HG03558 (cell line): ENCODE measurements around the gene KCNJ6.
"Not testable (repeated sequence)": the region's sequence is repeated elsewhere in the genome, so short reads cannot be mapped to it uniquely, and the experiment has no call there.

Experiments
- ATAC-seq: cut with Tn5 transposase; IDR thresholded peaks from one replicate; pipeline ENCODE4 v1.9.1; 2021; ENCODE audit warnings: moderate number of reproducible peaks; ENCODE audit not compliant: unreplicated experiment; ENCODE audit errors: extremely low read depth

The KCNJ6 gene

DNA sequence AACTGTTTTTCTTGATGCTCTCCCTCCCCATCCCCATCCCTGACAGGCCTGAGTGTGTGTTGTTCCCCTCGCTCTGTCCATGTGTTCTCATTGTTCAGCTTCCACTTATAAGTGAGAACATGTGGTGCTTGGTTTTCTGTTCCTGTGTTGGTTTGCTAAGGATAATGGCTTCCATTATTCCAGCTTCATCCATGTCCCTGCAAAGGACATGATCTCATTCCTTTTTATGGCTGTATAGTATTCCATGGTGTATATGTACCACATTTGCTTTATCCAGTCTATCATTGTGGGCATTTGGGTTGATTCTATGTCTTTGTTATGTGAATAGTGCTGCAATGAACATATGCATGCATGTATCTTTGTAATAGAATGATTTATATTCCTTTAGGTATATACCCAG lies 254.0 kb downstream of the KCNJ6 start:
- not testable (repeated sequence) for ATAC-seq

GRCh38 chr21:37660709-37661108 lies 255.5 kb downstream of the KCNJ6 start:
- ATAC-seq = no peak

DNA sequence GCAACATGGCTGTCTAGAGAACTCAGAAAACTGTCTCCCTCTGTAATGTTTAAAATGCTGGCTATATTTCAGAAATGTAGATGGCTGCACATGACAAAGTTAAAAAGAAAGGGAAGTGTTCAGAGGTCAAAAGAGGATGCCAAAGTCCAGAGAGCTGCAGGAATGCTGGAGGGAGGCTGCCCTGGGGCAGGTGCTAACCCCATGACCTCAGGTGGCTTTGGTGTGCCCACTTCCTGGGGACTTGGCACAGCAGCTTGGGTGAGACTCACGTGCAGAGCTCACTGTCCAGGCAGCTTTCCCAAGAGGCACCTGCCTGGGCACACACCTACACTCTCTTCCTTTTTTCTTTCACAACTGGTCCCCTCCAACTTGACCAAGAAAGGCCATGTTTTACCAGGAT lies 256.4 kb downstream of the KCNJ6 start:
- no peak for ATAC-seq

DNA sequence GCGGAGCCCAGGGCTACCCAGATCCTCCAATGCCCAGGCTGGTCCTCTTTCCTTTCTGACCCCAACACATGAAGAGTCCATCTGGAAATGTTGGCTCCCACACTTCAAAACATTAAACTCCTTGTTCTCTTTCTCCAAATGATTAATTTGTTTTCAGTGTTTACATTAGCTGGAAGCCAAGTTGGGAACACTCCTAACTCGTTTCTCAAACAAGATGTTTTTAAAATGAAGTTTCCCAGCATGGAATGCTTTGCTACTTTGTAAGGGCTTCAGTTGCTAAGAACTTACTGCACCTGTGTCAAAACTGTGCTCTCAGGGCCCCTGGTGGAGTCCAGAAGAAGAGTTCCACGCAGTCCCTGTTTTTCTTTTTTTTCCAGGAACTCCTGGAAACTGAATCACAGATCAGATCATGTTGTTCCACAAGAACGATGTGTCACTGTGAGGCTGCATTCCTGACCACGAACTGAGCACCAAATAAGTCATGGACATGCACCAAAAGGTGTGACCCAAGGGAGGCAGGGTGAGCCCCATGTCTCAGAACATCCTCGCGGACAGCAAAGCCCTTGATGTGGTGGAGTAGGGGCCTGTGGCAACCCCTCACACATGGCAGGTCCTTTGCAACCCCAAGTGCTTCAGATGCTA lies 257.3 kb downstream of the KCNJ6 start:
- no peak for ATAC-seq

DNA sequence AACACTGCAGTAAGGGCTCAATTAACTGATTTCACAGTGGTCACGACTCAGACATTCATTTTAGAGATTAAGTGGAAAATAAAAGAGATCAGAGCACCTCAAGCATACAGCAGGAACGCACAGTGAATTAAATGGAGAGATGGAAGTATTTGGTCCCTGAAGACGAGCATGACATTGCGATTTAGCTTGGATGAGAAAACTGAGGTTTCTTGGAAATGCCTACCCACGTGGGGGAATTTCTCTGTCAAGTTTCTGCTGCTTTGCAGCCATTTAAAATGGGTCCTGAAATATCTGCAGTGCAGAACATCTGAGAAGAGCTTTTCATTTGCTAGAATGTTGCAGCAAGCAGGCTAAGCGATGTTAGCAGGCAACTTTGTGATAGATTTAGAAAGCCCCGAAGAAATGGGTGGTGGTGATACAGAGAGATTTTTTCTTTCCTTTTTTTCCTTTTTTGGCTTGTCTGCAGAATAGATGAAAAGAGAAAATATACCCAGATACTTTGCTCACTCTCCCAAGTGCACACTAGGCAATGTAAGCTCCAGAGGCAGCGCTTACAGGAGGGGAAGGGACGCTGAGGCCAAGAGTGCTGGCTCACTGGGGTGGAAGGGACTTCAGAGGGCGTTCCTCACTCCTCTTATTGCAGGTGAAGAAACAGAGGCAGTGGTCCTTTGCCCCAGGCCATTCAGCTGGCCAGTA lies 258.0 kb downstream of the KCNJ6 start:
- ATAC-seq = no peak

DNA sequence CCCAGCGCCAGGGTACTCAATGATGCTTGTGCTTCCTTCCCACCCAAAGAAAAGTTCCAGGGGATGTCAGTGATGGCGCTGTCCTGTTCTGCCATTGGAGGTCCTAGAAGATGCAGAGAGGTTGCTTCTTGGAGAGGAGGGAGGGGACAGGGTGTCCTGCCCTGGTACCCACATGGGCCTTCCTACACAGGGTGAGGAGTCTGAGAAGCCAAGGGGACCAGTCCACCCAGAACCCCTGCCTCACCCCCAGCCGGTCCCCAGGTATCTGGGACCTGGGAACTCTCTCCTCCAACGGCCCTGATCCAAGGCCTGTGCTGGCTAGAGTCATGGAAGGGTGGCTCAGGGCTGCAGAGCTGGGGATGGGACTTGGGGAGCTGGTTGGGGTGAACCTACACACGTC lies 259.4 kb downstream of the KCNJ6 start:
- ATAC-seq = no peak

DNA sequence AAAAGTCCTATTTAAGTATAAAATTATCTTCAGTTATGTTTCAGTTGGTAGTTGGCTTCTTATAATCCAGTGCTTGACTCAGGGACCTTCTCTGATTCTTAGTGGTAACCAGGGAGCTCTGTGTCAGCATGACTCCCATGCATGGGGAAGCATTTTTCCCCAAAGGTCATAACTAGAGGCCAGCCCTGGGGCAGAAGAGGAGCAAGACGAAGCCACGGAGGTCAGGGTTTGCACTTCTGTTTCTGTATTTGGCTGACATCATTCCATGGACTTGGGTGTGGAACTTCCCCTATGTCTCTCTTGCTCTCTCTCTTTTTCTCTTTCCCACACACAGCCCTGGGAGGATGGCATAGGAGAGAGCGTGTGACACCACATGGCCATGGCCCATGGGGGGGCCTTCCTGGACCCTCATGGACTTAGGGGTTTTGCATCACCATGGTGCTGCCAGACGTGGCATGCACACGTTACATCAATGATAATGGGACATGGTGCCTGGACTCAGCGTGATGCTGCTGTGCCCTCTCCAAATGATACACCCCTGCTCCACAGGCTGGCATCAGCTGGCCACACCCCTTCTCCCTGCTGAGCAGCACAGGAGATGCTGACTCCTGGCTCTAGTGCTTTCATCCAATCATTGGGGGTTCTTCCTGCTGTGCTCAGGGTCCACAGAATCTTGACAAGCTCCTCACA lies 260.5 kb downstream of the KCNJ6 start:
- ATAC-seq = no peak

- ATAC-seq = no peak
Measured at GRCh38 chr21:37654596-37654995, 261.7 kb downstream of the KCNJ6 start.

- ATAC-seq = no peak
Measured at GRCh38 chr21:37653201-37653600, 263.1 kb downstream of the KCNJ6 start.

- ATAC-seq = no peak
Measured at GRCh38 chr21:37647781-37648180, 268.5 kb downstream of the KCNJ6 start.

GRCh38 chr21:37646761-37647160 lies 269.5 kb downstream of the KCNJ6 start:
- not testable (repeated sequence) for ATAC-seq

DNA sequence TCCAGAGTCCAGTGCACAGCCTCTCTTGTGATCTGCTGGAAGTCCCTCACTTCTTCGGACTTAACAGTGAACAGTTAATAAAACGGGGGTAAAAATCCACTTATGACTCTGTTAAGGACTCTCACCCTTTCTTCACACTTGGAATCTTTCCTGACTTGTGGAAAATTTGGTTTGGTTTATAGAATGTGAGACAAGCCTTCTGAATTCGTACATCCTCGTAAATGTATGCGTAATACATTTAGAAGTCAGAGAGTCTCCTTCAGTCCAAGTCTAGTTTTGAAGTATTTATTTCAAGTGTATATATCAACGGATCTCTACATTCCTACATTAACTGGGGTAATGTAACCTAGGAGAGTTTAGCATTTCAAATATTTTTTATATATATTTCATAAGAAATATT lies 270.4 kb downstream of the KCNJ6 start:
- ATAC-seq = no peak

GRCh38 chr21:37644636-37645035 lies 271.6 kb downstream of the KCNJ6 start:
- ATAC-seq = no peak

- ATAC-seq = not testable (repeated sequence)
Measured at GRCh38 chr21:37643862-37644261, 272.4 kb downstream of the KCNJ6 start.

DNA sequence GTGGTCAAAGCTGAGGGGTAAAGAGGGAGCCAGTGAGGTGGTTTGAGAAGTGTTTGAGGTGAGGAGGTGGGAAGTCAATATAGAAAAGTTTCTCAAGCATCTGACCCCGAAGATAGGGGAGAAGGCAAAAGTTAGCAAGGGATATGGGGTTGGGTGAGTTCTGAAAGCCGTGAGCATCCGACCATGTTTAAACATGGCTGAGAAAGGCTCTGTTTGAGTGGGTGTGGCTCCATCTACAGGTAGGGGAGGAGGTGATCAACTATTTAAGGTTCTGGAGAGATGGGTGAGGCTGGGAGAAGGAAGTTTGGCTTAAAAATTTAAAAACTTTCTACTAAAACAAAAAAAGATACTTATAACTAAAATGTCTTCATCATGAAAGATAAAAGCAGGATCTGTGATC lies 273.8 kb downstream of the KCNJ6 start:
- no peak for ATAC-seq

DNA sequence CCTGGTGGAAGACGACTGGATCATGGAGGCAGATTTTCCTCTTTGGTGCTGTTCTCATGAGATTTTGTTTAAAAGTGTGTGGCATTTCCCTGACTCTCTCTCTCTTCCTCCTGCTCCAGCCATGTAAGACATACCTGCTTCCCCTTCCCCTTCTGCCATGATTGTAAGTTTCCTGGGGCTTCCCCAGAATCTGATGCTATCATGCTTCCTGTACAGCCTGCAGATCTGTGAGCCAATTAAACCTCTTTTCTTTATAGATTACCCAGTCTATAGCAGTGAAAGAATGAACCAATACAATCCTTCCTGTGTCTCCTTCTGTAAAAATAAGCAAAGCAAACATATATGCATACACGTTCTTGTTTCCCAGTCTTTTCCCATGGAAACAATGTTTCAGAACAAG lies 276.5 kb downstream of the KCNJ6 start:
- no peak for ATAC-seq

DNA sequence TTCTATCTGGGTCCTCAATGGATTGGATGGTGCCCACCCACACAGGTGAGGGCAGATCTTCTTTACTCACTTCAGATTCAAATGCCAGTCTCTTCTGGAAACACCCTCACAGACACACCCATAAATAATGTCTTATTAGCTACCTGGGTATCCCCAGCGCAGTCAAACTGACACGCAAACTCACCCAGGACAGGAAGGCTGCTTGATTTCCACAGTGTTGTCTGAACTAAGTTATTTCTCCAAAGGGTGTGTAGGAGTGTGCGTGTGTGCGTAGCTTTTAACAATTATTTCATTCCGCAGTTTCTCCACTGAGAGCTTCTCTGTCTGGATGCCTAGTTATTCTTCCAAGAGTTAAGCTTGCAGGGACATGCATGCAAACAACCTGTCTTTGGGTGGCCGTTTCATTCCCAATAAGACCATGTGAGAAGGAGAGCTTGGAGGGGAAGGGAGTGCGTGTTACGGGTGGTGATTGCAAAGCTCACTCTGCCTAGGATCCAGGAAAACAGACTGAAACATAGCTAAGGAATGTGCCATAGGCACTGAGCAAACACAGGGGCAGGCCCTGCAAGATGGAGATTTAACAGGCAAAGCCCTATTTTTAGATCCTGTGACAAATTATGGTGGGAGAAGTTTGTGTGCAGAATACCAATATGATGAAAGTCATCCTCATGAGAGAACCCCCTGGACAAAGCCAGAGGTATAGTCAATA lies 280.0 kb downstream of the KCNJ6 start:
- ATAC-seq = no peak

DNA sequence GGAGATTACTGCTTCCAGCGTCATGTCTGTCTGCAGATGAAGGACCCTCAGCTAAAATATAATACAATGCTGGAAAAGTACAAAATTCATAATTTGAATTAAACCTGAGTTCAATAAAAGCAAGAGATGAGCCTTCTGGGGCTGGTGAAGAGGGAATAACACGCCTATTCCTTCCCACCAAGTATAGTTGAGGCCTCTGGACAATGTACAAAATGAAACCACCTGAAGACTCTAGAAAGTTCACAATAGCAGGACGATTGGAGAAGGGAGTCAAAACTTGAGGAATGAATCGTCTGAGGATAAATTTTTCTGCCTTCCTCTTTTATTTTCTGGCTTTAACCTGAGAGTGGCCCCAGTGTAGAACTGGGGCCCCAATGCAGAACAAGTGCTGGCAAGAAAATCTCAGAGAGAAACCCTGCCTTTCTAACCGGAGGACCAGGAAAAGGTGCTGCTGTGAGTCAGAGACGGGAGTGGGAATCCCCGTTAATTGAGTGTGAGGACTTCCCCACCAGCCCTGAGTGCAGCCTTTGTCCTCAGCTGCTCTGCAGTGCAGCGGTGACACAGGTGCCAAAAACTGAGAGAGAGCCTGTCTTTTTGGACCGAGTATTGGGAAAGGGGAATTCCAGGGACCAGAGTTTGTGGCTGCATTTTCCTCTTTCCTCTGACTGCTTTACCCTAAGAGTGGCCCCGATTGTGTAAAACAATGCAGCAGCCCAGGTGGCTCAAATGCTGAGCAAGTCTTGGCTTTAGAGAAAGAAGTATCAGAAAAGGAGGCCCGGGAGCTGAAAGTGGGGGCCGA lies 284.7 kb downstream of the KCNJ6 start:
- no peak for ATAC-seq

- ATAC-seq = no peak
Measured at GRCh38 chr21:37630872-37631271, 285.4 kb downstream of the KCNJ6 start.

GRCh38 chr21:37628362-37628761 lies 287.9 kb downstream of the KCNJ6 start:
- ATAC-seq = no peak
